HG02623 (cell line): ENCODE results near the gene ZBTB38.

ENCODE experiments used
- ATAC-seq: cut with Tn5 transposase; IDR thresholded peaks from one replicate; pipeline ENCODE4 v1.9.1; 2021; ENCODE audit warnings: moderate library complexity; ENCODE audit not compliant: unreplicated experiment

The ZBTB38 gene, protein sequence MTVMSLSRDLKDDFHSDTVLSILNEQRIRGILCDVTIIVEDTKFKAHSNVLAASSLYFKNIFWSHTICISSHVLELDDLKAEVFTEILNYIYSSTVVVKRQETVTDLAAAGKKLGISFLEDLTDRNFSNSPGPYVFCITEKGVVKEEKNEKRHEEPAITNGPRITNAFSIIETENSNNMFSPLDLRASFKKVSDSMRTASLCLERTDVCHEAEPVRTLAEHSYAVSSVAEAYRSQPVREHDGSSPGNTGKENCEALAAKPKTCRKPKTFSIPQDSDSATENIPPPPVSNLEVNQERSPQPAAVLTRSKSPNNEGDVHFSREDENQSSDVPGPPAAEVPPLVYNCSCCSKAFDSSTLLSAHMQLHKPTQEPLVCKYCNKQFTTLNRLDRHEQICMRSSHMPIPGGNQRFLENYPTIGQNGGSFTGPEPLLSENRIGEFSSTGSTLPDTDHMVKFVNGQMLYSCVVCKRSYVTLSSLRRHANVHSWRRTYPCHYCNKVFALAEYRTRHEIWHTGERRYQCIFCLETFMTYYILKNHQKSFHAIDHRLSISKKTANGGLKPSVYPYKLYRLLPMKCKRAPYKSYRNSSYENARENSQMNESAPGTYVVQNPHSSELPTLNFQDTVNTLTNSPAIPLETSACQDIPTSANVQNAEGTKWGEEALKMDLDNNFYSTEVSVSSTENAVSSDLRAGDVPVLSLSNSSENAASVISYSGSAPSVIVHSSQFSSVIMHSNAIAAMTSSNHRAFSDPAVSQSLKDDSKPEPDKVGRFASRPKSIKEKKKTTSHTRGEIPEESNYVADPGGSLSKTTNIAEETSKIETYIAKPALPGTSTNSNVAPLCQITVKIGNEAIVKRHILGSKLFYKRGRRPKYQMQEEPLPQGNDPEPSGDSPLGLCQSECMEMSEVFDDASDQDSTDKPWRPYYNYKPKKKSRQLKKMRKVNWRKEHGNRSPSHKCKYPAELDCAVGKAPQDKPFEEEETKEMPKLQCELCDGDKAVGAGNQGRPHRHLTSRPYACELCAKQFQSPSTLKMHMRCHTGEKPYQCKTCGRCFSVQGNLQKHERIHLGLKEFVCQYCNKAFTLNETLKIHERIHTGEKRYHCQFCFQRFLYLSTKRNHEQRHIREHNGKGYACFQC (N-terminal part only)

DNA sequence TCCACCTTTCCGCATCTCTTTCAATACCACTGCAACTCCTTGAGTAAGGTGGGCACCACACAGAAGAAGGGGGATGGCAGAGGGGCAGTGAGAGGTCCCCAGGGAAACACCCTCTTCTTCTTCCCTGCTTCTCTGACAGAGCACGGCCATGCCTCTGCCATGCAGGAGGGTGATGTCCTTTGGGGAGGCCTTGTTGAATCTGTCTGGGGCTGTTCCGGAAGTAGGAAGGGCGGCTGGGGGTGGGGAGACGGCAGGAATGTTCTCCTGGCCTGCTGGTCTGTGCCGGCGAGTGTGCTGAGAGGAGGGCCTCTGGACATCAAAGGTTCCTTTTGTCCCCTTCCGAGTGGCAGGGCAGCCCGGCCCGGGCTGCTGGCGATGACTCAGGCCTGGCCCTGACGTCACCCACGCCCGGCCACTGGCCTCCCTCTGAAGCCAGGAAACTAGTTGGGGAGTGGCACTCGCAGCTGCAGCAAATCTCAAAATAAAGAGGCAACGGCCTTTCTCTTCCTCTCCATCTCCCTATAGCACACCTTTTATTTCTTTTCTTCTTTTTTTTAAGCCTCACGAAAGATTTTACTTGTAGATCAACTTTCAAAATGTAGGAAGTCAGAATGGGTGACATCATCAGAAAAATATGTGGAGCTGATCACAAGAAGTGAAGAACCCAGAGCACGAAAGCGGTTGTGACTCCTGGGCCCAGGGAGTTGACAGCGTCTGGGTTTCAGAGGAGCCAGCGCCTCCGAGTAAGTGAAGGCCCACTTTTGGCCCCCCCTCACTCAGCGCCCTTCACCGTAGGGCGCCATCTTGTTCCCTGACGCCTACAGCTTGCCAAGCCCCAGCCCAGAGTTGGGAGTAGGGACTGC is at the start of gene ZBTB38:
Gene ZBTB38, plus strand, starts transcription at position 443 of the 863 bp plus-strand sequence. CDS start 73,885 bp downstream, outside the sequence.
- ATAC-seq = no peak

GRCh38 chr3:141320399-141321108 is 47.8 kb upstream of the ZBTB38 start:
- no peak for ATAC-seq

- no peak for ATAC-seq
Measured at GRCh38 chr3:141321109-141321497, 47.2 kb upstream of the ZBTB38 start.

DNA sequence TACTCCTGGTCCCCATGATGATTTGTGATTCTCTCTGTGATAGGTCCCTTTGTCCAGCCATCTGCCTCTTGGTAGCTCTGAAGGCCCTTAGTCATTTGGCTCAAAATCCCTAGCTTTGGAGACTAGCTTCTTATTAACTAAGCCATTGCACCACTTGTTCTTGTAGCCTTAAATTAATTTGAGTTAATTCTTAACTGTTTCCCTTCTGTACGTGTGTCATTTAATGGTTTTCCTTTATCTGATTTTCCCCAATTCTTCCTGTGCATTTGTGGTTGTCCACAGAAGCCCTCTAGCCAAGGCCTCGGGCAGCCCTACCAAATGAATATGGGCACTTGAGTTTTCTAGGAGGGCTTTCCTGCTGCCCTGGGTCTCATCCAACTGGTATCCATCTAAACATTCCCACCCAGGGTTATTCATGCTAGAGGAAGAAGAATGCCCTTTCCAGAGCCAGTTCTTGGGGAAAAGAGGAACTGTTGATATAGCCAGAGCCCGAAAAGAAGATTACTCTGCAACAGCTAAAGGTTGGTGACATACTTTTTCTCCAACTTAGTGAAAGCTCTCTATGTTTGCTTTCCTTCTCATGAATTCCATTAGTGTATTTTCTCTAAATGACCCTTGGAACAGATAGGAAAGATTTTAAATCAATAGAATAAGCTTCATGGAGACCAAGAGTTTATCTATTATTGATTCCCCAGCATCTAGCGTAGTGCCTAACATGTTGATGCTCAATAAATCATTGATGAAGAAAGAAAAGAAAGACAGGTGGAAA is 44.2 kb upstream of the ZBTB38 start:
- ATAC-seq = no peak

GRCh38 chr3:141326123-141326522 is 42.2 kb upstream of the ZBTB38 start:
- no peak for ATAC-seq

- no peak for ATAC-seq
Measured at GRCh38 chr3:141326626-141327025, 41.7 kb upstream of the ZBTB38 start.

DNA sequence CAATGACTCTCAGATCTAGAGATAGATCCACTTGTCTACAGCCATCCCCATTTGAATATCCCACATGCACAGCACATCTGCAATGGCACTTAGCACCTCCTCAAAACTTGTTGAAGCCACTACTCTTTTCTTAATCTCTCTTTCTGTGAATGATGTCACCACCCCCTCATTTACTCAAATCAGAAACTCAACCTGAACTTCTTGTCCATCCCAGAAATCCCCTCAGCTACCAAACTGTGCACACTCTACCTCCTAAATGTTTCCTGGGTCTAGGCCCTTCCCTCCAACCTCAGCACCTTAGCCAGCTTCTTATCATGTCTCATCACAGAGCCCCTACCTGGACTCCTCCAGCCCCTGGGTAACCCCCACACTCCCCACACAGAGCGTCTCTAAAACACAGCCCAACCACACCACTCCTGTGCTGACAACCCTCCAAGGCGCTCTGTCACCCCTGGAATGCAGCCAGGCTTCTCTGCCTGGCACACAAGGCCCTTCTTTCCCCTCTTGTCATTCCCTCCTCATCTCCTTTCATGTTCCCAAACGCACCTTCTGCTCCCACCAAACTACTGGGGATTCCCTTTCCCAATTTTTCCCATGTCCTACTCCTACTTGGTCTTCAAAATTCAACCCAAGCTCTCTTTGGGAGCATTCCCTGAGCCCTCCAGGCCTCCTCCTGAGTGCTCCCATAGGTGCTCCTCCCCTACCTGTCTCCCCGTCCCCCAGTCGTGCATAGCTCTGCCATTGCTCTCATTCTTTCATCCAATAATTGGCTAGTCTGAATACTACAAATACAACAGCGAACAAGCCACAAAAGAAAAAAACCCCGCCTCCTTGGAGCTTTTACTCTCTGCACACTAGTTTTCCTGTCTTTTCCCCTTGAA is 39.8 kb upstream of the ZBTB38 start:
- ATAC-seq = peak; percentile 48

GRCh38 chr3:141330235-141330634 is 38.1 kb upstream of the ZBTB38 start:
- ATAC-seq = no peak

GRCh38 chr3:141330718-141331376 is 37.5 kb upstream of the ZBTB38 start:
- no peak for ATAC-seq

DNA sequence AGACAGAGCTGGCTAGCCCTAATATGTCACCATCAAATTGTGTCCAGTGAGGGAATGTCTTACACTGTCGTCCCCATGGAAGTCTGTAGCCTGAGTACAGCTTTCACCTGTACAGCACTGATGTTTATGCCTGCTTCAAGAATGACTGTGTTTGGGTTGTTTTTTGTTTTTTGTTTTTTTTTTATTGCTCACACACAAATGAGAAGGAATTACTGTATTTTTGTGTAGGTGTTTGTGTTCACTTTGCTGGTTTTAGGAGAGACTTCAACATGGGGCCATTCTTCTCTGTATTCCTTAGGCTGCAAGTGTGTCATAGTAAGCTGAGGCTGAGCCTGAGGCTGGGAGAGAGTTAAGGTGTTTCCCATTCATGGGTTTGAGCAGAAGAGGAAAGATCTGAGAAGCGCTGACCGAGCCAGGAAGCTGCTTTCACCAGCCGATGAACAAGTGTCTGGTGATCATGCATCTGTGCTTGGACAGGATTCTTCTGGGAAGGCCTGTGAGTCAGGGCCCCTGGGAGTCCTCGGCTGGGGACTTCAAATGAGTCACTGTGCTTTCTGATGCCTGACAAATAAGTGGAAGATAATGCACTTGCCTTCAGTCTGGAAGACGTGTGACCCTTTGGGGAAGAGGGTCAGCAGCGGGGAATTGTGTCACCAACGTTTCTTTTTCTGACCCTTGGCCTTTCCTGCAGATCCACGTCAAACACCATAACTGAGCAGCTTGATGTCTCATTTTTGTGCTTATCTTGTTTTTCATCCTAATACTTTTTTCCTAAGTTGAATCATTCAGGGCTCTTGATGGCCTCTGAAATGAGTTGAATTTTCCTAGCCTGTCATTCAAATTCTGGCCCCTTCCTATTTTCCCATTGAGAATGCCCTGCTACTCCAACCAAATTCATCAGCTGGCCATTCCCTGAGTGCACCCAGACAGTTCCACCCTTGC is 36.7 kb upstream of the ZBTB38 start:
- no peak for ATAC-seq

- ATAC-seq = no peak
Measured at GRCh38 chr3:141332416-141332815, 35.9 kb upstream of the ZBTB38 start.

DNA sequence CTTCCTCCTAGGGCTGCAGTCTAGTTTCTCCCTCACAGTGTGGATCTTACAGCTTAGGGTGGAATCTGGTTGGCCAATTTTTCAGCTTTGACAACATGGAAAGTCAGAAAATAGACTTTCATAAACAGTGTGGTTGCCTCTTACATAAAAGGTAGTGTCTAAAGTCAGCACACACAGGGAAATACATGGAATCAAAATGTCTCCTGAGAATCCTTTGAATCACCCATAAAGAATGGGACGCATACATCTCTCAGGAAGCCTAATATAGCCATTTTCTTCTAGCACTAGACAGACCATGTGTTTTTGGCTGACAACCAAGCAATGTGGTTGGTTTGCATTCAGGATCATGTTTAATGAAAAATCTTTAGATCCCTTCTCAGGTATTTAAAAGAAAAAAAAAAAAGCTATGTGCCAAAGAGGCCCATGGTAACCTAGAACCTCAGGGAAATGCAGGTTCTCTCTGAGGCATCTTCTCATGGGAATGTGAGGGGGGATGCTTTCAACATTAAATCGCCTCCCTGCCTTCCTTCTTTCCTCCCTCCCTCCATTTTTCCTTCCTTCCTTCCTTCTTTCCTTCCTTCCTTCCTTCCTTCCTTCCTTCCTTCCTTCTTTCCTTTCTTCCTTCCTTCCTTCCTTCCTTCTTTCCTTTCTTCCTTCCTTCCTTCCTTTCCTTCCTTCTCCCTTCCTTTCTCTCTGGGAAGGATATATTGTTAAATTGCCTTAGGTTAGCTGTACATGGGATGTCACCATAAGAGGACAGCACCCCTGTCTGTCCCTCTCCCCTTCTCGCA is 34.3 kb upstream of the ZBTB38 start:
- no peak for ATAC-seq

GRCh38 chr3:141334627-141335250 is 33.6 kb upstream of the ZBTB38 start:
- ATAC-seq = no peak

DNA sequence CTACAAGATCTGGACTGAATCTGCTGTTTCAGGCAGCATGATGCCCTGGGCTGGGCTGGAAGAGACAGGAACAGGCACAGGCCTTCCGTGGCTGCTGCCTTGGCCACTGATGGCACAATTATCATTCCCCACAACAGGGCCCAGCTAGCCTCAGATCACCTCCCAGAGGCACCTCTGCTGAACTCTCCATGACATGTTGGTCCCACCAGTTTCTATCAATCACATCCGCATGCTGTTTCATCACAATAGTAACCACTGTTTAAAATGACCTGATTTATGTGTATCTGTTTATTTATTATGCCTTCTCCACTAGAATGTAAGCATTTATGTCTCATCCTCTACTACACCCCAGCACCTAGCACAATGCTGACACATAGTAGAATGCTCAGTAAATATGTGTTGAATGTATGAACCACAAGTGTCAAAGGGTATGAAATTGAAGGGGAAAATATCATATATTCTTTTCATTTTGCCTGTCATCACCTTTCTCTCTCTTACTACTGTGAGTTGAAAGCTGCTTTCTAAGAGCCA is 32.7 kb upstream of the ZBTB38 start:
- ATAC-seq = no peak
